Measurements from ENCODE around the gene TMEM184A.

Gene TMEM184A

DNA sequence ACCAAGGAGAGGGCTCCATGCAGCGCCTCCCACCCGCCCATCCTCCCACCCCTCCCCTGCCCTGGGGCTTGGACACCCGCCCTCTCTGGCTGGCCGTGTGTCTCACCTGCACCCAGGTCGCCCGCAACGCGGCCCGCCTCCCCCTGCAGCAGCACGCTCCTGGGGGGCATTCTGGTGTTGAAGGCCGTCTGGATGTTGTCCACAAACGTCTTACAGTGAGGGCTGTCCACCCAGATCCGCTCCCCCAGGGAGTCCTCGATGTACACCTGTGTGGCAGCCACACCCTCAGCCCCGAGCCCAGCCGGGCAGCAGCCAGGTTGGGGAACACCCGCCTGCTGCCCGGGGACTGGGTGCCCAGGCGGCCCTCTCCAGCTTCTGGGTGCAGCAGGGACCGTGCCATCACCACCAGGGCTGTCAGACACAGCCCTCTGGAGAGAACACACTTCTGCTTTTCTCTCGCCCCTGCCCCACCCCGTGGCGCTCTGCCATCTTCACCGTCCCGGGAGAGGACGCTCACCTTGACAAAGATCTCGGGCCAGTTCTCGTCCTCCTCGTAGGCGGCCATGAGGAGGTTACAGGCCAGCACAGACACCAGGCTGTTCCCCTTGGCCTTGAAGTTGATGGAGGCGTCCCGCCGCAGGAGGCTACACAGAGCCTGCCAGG is 56.5 kb downstream of the TMEM184A start:
- DNase-seq: no peak

DNA sequence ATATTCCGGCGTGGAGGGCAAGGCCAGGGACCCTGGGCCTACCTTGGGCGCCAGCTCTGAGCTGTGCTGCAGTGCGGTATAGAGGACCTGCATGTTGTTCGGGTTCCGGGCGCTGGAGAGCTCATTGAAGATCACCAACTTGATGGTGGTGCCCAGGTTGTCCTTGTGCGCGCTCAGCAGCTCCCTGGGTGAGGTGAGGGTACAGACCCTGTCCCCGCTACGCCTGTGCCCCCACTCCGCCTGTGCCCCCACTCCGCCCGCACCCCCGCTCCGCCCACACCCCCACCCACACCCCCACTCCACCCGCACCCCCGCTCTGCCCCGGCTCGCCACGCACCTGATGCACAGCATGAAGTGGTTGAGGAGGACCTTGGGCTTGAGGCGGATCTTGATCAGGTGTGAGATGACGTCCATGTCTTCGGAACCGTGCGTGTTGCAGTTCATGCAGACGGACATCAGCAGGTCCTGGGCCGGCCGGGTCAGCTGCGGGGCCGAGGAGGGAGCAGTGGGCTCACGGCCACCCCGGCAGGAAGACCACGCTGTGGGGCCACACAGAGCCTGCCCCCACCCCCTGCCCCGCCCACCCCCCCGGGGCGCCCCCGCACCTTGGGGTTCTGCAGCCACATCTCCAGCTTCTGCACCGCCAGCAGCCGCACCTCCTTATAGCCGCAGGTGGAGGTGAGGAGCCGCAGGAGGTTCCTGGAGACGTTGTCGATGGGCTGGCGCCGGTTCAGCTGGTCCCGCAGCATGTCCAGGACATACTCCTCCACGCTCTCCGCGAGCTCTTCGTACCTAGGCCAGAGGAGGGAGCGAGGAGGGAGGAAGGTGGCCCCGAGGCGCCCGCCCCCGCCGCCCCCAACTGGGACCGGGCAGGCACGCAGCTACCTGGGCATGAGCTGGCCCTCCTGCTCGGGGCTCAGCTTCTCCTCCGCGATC is 57.4 kb downstream of the TMEM184A start:
- no peak for DNase-seq

DNA sequence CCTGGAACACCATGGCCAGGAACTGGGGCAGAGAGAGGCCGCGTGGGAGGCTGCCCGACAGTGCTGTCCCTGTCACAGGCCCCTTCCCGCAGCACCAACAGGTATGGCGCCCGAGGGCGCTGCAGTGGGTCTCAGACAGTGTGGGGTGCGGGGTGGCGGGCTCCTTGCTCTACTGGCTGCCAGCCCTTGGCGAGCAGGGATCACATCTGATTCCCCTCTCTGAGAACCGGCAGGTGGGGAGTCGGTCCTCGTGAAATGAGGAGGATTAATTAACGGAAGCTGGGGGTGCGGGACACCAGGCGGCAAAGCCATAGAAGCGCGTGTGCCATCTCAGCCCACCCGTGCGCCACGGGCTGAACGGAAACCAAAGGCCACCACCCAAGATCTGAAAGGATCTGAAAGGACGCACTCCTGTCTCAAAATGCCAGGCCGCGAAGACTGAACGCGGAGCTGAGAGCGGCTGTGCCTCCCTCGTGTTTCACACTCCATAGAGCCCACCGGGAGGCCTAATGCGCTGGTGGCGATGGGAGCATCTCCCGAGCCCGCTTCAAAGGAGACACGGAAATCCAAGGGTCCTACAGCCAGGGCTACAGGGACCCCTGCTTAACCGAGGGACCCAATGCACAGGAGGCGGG is 58.6 kb downstream of the TMEM184A start:
- no peak for DNase-seq

DNA sequence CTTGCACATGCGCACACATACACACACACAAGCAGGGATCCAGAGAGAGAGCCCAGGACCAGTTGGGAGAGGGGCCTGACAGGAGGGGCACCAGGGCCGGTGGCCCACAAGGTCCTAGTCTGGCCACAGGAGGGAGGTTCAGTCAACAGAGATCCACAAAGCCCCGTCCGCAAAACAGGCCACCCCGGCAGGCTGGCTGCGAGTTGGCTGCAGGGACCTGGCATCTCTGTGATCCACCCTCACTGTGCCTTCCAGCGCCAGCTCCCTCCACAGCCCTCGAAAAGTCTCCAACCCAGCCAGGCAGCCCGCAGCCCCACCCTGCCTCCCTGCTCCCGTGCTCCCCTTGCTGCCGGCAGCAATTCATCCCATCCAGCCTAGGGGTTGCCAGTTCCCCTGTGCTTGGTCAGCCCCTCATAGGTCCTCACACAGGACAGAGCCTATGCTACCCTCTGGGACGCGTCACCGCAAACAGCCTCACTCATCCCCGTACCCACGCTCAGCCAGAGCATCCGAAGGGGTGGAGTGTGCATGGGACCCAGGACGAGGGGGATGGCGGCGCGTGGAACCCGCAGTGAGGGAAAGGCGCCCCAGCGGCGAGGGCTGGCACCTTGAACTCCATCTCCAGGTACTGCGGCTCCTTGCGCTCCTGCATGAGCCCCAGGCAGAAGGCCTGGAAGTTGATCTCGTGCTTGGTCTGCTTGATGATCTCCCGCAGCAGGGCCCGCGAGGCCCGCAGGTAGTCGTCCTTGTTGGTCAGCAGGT is 59.3 kb downstream of the TMEM184A start:
- DNase-seq: no peak

DNA sequence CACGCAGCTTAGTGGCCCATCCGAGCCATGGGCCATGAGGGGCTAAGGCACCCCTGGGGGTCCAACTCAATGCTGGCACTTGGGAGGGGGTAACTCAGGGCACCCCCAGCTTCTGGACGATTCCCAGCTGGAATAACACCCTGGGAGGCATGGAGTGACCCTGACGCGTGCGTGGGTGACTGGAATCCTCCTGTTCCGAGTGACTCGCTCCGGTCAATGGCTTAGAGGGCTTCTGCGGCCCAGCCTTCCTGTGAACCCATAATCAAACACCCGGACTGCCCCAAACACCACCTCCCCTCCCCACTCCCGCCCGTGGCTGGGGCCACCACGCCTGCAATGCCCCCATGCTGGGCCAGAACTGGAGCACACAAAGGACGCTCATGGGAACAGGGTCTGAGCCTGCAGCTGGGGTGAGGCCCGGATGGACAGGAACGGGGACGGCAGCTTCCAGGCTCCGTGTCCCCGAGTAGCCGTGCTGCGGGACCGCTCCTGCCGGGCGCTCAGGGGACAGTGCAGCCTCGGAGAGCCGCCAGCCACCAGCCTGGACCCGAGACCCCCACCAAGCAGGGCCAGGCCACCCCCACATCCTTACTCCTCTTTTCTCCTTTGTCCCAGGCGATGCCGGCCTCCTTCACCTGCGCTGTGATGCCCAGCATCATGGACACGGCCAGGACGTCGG is 60.3 kb downstream of the TMEM184A start:
- no peak for DNase-seq

DNA sequence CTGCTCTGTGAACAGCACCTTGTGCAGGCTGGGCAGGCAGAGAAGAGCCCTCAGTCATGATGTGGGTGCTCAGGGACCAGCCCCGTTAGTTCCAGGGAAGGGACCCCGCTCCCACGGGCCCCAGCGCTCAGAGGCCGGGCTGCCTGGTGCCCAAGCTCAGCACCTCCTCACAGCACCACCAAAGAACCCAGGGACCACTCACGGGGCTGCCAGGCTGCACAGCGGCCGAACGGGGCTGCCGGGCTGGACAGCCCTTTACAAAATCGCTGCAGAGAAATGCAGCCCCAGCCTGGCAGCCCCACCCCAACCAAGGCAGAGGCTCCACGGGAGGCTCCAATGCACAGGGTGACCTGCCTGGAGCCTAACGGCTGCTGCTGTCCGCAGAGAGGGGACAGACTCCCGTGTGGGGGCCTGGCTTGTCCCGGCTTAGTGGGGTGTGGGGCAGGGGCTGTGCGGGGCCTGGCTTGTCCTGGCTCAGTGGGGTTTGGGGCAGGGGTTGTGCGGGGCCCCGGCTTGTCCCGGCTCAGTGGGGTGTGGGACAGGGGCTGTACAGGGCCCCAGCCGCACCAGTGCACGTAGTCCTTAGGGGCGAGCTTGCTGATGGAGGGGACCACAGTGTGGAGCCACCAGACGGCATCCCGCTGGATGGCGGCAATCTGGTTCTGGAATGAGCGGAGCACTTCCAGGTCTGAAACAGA is 61.0 kb downstream of the TMEM184A start:
- no peak for DNase-seq

DNA sequence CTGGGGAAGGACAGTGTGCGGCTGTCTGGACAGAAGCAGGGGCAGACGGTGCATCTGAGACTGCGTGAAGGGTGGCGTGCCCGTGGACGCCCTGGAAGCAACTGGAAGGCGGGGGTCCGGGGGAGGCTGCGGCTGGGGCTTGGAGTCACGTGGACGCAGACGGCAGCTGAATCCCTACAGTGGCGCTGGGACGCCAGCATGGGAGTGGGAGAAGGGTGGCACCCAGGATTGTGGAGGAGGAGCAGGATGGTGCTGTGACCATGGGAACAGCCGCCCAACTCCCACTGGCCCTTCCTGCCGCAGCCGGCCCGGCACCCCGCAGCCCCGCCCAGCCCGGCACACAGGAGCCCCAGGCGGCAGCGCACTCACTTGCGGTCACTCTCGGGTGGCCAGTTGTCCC is 61.6 kb downstream of the TMEM184A start:
- DNase-seq: no peak

DNA sequence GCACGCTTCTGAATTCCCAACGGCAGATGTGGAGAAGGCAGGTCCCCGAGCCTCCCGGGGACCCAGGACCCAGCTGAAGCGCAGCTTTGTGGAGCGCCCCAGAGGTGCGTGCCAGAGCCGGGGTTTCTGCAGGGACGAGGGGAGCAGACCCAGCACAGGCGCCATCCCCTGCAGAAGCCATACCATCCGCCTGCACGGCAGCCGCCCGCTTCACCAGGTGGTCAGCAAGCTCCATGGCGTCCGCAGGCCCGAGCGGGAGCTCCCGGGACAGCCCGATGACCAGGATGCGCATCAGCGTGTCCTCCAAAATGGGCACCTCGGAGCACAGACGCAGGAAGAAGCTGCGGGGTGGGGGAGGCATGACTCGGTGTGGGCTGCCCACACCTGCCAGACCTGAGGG is 62.4 kb downstream of the TMEM184A start:
- no peak for DNase-seq

DNA sequence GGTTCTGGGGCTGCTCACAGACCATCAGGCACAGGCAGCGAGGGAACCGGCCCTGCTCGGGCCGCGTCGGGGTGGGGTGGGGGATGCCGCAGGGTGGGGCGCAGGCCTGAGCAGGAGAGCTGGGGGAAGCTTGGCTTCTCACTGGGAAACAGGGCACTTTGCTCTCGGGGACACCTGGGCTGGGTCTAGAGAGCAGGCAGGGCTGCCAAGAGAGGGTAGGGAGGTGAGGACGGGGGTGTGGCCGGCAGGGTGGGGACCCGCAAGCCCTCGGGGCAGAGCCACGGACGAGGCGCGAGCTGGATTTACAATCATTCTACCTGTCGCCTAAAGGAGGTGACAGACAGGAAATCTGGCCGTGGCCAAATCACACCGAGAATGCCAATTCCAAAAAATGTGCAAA is 62.9 kb downstream of the TMEM184A start:
- no peak for DNase-seq

DNA sequence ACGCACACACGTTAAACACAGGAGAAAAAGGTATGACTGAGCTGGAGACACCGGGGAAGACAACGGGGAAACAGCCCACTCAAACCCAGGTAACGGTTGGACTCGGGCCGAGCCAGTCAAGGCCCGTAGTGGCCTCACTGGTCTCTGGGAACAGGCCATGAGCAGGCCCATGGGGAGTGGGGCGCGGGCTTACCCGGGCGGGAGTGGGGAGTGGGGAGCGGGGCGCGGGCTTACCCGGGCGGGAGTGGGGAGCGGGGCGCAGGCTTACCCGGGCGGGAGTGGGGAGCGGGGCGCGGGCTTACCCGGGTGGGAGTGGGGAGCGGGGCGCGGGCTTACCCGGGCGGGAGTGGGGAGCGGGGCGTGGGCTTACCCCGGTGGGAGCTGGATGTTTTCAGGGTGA is 63.4 kb downstream of the TMEM184A start:
- no peak for DNase-seq
